ENCODE data around the gene LCE2D.
A peak's percentile ranks its signal among the peaks of the same experiment; 100 is the strongest.

LCE2D gene

GRCh38 chr1:152622803-152623202, 40.4 kb upstream of the LCE2D start, which contains the start of gene LCE3A:
Gene LCE3A, minus strand, starts transcription at chr1:152623103. Its CDS starts 0 bp downstream, at chr1:152623103.
- H2AFZ ChIP-seq (ENCODE audit: low read length), result peak within 1 kb of the TSS; percentile 57
- TF ChIP-seq EZH2 (optimal IDR thresholded peaks at IDR 0.05; ENCODE audit: low read depth, low read length) (no peak), CTCF (IDR thresholded peaks at IDR 0.05; ENCODE audit: low read length) (no peak), EZH2phosphoT487 (IDR thresholded peaks at IDR 0.05; ENCODE audit: low read length) (no peak)
- no peaks in the 10 kb centered on the region for H3K79me2 ChIP-seq (ENCODE audit: low read length)
- no peaks in the 10 kb centered on the region for H3K4me1 ChIP-seq (ENCODE audit: low read length)
- no peaks in the 10 kb centered on the region for H3K36me3 ChIP-seq (replicated peaks; ENCODE audit: insufficient read depth, low read length)
- no peak within 1 kb of the TSS for H3K9ac ChIP-seq (ENCODE audit: low read length)
- peak; percentile 83 for DNase-seq
- H3F3A ChIP-seq (ENCODE audit: insufficient read depth, low read length), result no peaks in the 10 kb centered on the region
- no peak within 1 kb of the TSS for H3K27ac ChIP-seq (ENCODE audit: low read length)
- H3K27me3 ChIP-seq (replicated peaks; ENCODE audit: insufficient read depth, low read length), result no peaks in the 10 kb centered on the region
- no peak within 1 kb of the TSS for H3K4me3 ChIP-seq (ENCODE audit: low read length)
- peak within 1 kb of the TSS; percentile 54 for H3K4me2 ChIP-seq (ENCODE audit: low read depth, low read length)
- H3K9me3 ChIP-seq (replicated peaks; ENCODE audit: insufficient read depth, low read length), result no peaks in the 10 kb centered on the region
- no peaks in the 10 kb centered on the region for H3K9me2 ChIP-seq (replicated peaks; ENCODE audit: insufficient read depth, low read length)
- no peaks in the 10 kb centered on the region for H4K20me1 ChIP-seq (ENCODE audit: insufficient read depth, low read length)

- DNase-seq, result peak; percentile 35
- no peaks in the 10 kb centered on the region for H3K4me1 ChIP-seq (ENCODE audit: low read length)
These were observed 39.9 kb upstream of the LCE2D start for GRCh38 chr1:152623203-152623844.

DNA sequence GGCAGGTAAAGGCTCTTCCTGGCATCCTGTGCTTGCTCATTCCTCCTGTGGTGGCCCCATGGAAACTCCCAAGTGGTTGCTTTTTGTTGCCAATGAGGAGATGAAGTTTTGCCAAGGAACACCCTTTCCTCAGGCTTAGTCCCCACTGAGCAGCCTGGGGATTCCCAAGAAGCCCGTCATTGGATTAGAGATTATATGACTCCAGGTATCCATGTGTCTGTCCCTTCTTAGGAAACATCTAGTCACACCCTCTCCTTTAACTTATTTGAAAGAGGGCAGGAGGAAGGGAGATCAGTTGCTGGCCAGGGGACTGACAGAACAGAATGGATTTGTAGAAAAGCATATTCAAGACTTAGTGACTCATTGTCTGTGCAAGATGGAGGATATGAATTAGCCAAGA, 36.4 kb upstream of the LCE2D start:
- Histone ChIP-seq H3K4me3 (ENCODE audit: low read length) (no peak overlapping the region), H4K20me1 (ENCODE audit: insufficient read depth, low read length) (no peaks in the 10 kb centered on the region), H3K79me2 (ENCODE audit: low read length) (no peaks in the 10 kb centered on the region), H2AFZ (ENCODE audit: low read length) (no peak overlapping the region), H3K4me1 (ENCODE audit: low read length) (no peaks in the 10 kb centered on the region), H3K36me3 (replicated peaks; ENCODE audit: insufficient read depth, low read length) (no peaks in the 10 kb centered on the region), H3K27me3 (replicated peaks; ENCODE audit: insufficient read depth, low read length) (no peaks in the 10 kb centered on the region), H3K9me3 (replicated peaks; ENCODE audit: insufficient read depth, low read length) (no peaks in the 10 kb centered on the region), H3K9ac (ENCODE audit: low read length) (no peak overlapping the region), H3F3A (ENCODE audit: insufficient read depth, low read length) (no peaks in the 10 kb centered on the region), H3K27ac (ENCODE audit: low read length) (no peak overlapping the region), H3K4me2 (ENCODE audit: low read depth, low read length) (no peak overlapping the region), H3K9me2 (replicated peaks; ENCODE audit: insufficient read depth, low read length) (no peaks in the 10 kb centered on the region)
- no peak for DNase-seq
- TF ChIP-seq EZH2phosphoT487 (IDR thresholded peaks at IDR 0.05; ENCODE audit: low read length), result no peak
- no peak for TF ChIP-seq EZH2 (optimal IDR thresholded peaks at IDR 0.05; ENCODE audit: low read depth, low read length)
- TF ChIP-seq CTCF (IDR thresholded peaks at IDR 0.05; ENCODE audit: low read length), result no peak

More at GRCh38 chr1:152623203-152623844, 39.9 kb upstream of the LCE2D start:
- Histone ChIP-seq H3F3A (ENCODE audit: insufficient read depth, low read length) (no peaks in the 10 kb centered on the region), H3K4me2 (ENCODE audit: low read depth, low read length) (peak overlapping the region; percentile 54), H3K9me2 (replicated peaks; ENCODE audit: insufficient read depth, low read length) (no peaks in the 10 kb centered on the region), H3K27ac (ENCODE audit: low read length) (no peak overlapping the region), H3K36me3 (replicated peaks; ENCODE audit: insufficient read depth, low read length) (no peaks in the 10 kb centered on the region), H3K9ac (ENCODE audit: low read length) (no peak overlapping the region), H3K9me3 (replicated peaks; ENCODE audit: insufficient read depth, low read length) (no peaks in the 10 kb centered on the region), H4K20me1 (ENCODE audit: insufficient read depth, low read length) (no peaks in the 10 kb centered on the region), H3K79me2 (ENCODE audit: low read length) (no peaks in the 10 kb centered on the region), H3K4me3 (ENCODE audit: low read length) (no peak overlapping the region), H2AFZ (ENCODE audit: low read length) (peak overlapping the region; percentile 57), H3K27me3 (replicated peaks; ENCODE audit: insufficient read depth, low read length) (no peaks in the 10 kb centered on the region)
- peak; percentile 71 for TF ChIP-seq CTCF (IDR thresholded peaks at IDR 0.05; ENCODE audit: low read length)
- TF ChIP-seq EZH2 (optimal IDR thresholded peaks at IDR 0.05; ENCODE audit: low read depth, low read length), result no peak
- no peak for TF ChIP-seq EZH2phosphoT487 (IDR thresholded peaks at IDR 0.05; ENCODE audit: low read length)
